Measurements from ENCODE around the gene MLLT6.

Gene MLLT6

GRCh38 chr17:38705523-38705802, 390 bp downstream of the MLLT6 start:
- DNase-seq, result no peak
- intact Hi-C loops (cut with DNase I), result no loop called here

GRCh38 chr17:38705803-38706504, 881 bp downstream of the MLLT6 start:
- peak in 2 of 10 donors; percentile 22 to 41 for DNase-seq
- intact Hi-C loops (cut with DNase I), result no loop called here

- no peak for DNase-seq
- intact Hi-C loops (cut with DNase I), result no loop called here
Observed at GRCh38 chr17:38706505-38707216, 1.6 kb downstream of the MLLT6 start.

GRCh38 chr17:38707678-38708351, 2.7 kb downstream of the MLLT6 start:
- DNase-seq, result no peak
- intact Hi-C loops (cut with DNase I), result no loop called here

GRCh38 chr17:38709104-38709820, 4.2 kb downstream of the MLLT6 start:
- intact Hi-C loops (cut with DNase I), result no loop called here
- no peak for DNase-seq

GRCh38 chr17:38709864-38710603, 5.0 kb downstream of the MLLT6 start:
- intact Hi-C loops (cut with DNase I), result no loop called here
- no peak for DNase-seq

GRCh38 chr17:38710604-38710962, 5.5 kb downstream of the MLLT6 start:
- no peak for DNase-seq
- intact Hi-C loops (cut with DNase I), result no loop called here

GRCh38 chr17:38710985-38711384, 5.9 kb downstream of the MLLT6 start:
- intact Hi-C loops (cut with DNase I), result no loop called here
- DNase-seq, result no peak

- intact Hi-C loops (cut with DNase I), result no loop called here
- DNase-seq, result no peak
Observed at GRCh38 chr17:38711792-38712571, 6.9 kb downstream of the MLLT6 start.

- DNase-seq, result no peak
- intact Hi-C loops (cut with DNase I), result no loop called here
Observed at GRCh38 chr17:38712593-38712992, 7.5 kb downstream of the MLLT6 start.

GRCh38 chr17:38713456-38714075, 8.5 kb downstream of the MLLT6 start:
- intact Hi-C loops (cut with DNase I), result no loop called here

GRCh38 chr17:38715216-38715943, 10.3 kb downstream of the MLLT6 start:
- intact Hi-C loops (cut with DNase I), result no loop called here

More at GRCh38 chr17:38713456-38714075, 8.5 kb downstream of the MLLT6 start:
- peak in 1 of 10 donors; percentile 61 for DNase-seq

GRCh38 chr17:38716368-38717005, 11.4 kb downstream of the MLLT6 start:
- peak in 1 of 10 donors; percentile 69 for DNase-seq
- intact Hi-C loops (cut with DNase I), result no loop called here

More at GRCh38 chr17:38715216-38715943, 10.3 kb downstream of the MLLT6 start:
- DNase-seq, result no peak

- no peak for DNase-seq
- intact Hi-C loops (cut with DNase I), result no loop called here
Observed at GRCh38 chr17:38717139-38717745, 12.2 kb downstream of the MLLT6 start.

GRCh38 chr17:38719289-38719942, 14.3 kb downstream of the MLLT6 start:
- intact Hi-C loops (cut with DNase I), result no loop called here
- DNase-seq, result no peak

- intact Hi-C loops (cut with DNase I), result no loop called here
Observed at GRCh38 chr17:38719943-38720641, 15.0 kb downstream of the MLLT6 start.

GRCh38 chr17:38720941-38721340, 15.9 kb downstream of the MLLT6 start:
- intact Hi-C loops (cut with DNase I), result no loop called here
- no peak for DNase-seq

More at GRCh38 chr17:38719943-38720641, 15.0 kb downstream of the MLLT6 start:
- no peak for DNase-seq

All from posterior cingulate gyrus (tissue), 11 donors.